NCI-H748 (cell line): ENCODE measurements around the gene AP5S1.

ENCODE experiments used
- DNase-seq: peaks from one replicate; lab custom pipeline; 2025; ENCODE audit not compliant: unreplicated experiment; lab: John Stamatoyannopoulos, UW

The AP5S1 gene

GRCh38 chr20:3873507-3873906 is 53.2 kb downstream of the AP5S1 start:
- DNase-seq: no peak

DNA sequence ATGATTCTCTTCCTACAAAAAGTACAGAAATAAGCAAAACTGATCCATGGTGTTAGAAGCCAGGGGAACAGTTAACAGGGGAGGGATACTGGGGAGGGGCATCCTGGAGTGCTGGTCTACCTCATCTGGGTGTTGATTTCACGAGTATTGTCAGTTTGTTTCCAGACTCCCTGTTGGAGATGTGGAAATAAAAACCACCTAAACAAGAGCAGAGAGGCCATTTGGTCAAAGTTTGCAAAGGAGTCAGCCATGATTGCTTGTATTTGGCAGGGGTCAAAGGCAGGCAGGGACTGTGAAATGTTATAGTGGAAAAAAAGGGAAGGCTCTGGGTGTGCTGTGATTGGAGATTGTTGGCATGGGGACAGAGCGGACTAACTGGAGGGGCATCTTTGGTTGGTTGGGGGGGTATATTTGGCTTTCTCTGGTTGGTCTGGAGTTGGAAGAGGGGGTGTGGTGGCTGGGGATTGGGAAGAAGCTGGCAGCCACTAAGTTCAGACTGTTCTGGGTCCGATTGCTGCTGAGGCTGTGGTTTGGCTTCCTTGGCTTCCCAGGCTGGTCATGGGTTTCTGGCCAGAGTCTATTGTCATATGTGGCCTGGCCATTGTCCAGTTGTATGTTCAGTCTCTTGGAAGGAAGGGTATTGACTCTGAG is 54.0 kb downstream of the AP5S1 start:
- no peak for DNase-seq

GRCh38 chr20:3875378-3875974 is 55.1 kb downstream of the AP5S1 start:
- DNase-seq: no peak

- DNase-seq: no peak
These were observed 55.7 kb downstream of the AP5S1 start for GRCh38 chr20:3876000-3876399.

DNA sequence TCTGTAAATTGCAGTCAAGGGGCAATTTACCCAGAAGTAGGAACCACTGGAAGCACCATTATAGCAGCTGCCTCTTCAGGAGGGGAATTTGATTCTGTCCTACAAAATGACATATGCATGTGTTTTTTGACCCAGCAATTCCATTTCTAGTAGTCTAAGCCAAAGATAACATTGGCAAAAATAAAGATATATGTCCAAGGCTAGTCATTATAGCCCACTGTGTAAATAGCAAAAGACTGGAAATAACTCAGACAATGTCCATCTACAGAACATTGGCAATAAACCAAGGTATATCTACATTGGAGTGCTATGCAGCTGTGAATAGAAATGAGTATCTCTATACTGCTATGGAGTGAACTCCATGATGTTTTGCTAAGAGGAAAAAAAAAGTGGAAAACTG is 56.3 kb downstream of the AP5S1 start:
- no peak for DNase-seq
